ENCODE measurements around the gene NDUFB6.

DNA sequence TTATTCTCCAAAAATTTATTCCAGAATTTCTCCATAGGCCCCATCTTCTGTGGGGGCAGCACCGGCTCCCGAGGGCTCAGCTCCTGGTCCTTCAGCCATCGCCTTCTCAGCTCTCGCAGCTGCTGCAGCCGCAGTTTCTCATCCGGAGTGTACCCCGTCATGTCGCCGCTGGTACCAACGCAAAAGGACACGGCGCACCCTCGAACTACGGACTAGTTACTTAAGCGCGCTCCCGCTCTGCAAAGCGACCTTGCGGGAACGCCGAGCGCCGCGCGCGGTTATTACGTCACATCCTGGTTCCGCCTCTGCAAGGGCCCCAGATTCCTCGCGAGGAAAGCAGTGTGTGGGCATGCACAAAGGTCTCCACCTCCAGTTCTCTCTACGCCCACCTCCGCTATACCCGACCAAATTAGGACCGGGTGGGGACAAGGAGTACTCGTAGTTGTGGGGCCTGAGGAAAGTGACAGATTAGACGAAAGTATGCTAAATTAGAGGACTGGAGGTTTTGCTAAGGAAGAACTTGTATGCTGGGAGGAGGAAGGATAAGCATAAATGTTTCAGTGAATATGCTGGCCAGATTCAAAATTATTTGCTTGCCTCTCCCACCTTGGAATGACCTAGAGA is at the start of gene NDUFB6:
- no peak for TF ChIP-seq EZH2 (optimal IDR thresholded peaks at IDR 0.05; ENCODE audit: low read depth, low read length)
- TF ChIP-seq, protein P1, sequence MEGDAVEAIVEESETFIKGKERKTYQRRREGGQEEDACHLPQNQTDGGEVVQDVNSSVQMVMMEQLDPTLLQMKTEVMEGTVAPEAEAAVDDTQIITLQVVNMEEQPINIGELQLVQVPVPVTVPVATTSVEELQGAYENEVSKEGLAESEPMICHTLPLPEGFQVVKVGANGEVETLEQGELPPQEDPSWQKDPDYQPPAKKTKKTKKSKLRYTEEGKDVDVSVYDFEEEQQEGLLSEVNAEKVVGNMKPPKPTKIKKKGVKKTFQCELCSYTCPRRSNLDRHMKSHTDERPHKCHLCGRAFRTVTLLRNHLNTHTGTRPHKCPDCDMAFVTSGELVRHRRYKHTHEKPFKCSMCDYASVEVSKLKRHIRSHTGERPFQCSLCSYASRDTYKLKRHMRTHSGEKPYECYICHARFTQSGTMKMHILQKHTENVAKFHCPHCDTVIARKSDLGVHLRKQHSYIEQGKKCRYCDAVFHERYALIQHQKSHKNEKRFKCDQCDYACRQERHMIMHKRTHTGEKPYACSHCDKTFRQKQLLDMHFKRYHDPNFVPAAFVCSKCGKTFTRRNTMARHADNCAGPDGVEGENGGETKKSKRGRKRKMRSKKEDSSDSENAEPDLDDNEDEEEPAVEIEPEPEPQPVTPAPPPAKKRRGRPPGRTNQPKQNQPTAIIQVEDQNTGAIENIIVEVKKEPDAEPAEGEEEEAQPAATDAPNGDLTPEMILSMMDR (IDR thresholded peaks at IDR 0.05; ENCODE audit: low read length), result no peak

All from MM.1S (cell line).